Prostate gland (tissue), 2 donors: ENCODE results near the gene GTPBP6.
"Not testable (repeated sequence)": the region's sequence is repeated elsewhere in the genome, so short reads cannot be mapped to it uniquely, and the experiment has no call there.

Experiments
- CTCF ChIP-seq, 4 experiments: fragments of 200-600 bp in 2 of 4; fragments of 450-650 bp in 2 of 4; sonication (generic) in 2 of 4; IDR thresholded peaks; 1 replicate in 3 of 4; 2 replicates in 1 of 4; pipeline ENCODE4 v1.5.1; 2016 to 2019; ENCODE audit warnings: antibody characterized with exemption in 4 of 4, mild to moderate bottlenecking in 2 of 4, moderate library complexity in 2 of 4
- POLR2A ChIP-seq: fragments of 450-650 bp; IDR thresholded peaks from one replicate; pipeline ENCODE4 v1.6.1; 2016; ENCODE audit warnings: antibody characterized with exemption, mild to moderate bottlenecking

GRCh38 chrX:257054-257453 lies 61.5 kb downstream of the GTPBP6 start:
- not testable (repeated sequence) for TF ChIP-seq POLR2A; CTCF (IDR thresholded peaks at IDR 0.05)
